Liver (tissue), 9 donors: Measurements from ENCODE around the gene SPC24. TPM values are rescaled to one million over a fixed set of nuclear protein-coding genes. Genes with fewer than 3 reads are reported as not detected.
A peak's percentile ranks its signal among the peaks of the same experiment; 100 is the strongest.
"Not testable (repeated sequence)": the region's sequence is repeated elsewhere in the genome, so short reads cannot be mapped to it uniquely, and the experiment has no call there.

ENCODE experiments used
- DNase-seq: peaks from one replicate; pipeline ENCODE4 v3.0.0-alpha.2; 2017; ENCODE audit warnings: low spot score
- H3K27ac ChIP-seq, 2 donors: one replicate each; pipeline ENCODE4 v1.7.0; 2013; ENCODE audit warnings: inconsistent platforms in 2 of 2, low read length in 2 of 2, control low read depth in 1 of 2, low read depth in 1 of 2, mild to moderate bottlenecking in 1 of 2
- H3K27me3 ChIP-seq, 4 donors: one replicate each; pipeline versions ENCODE4 v1.6.1 to v1.7.0; 2013; ENCODE audit warnings: low read length in 3 of 4, inconsistent platforms in 1 of 4, mild to moderate bottlenecking in 1 of 4, moderate library complexity in 1 of 4; ENCODE audit not compliant: control insufficient read depth in 4 of 4, insufficient read depth in 4 of 4
- H3K36me3 ChIP-seq, 4 donors: one replicate each; pipeline versions ENCODE4 v1.6.1 to v1.7.0; 2013; ENCODE audit warnings: low read length in 3 of 4, mild to moderate bottlenecking in 3 of 4, low read depth in 1 of 4, moderate library complexity in 1 of 4; ENCODE audit not compliant: control insufficient read depth in 4 of 4, insufficient read depth in 3 of 4
- H3K4me1 ChIP-seq, 4 donors: one replicate each; pipeline versions ENCODE4 v1.6.1 to v1.7.0; 2013; ENCODE audit warnings: low read length in 3 of 4, mild to moderate bottlenecking in 3 of 4, moderate library complexity in 1 of 4; ENCODE audit not compliant: control insufficient read depth in 4 of 4, insufficient read depth in 4 of 4
- H3K4me3 ChIP-seq, 3 donors: one replicate each; pipeline versions ENCODE4 v1.6.1 to v1.7.0; 2013; ENCODE audit warnings: low read length in 3 of 3, control low read depth in 1 of 3, low read depth in 1 of 3, mild to moderate bottlenecking in 1 of 3
- H3K9ac ChIP-seq, 2 donors: one replicate each; pipeline ENCODE4 v1.7.0; 2013; ENCODE audit warnings: low read length in 2 of 2, mild to moderate bottlenecking in 2 of 2, moderate library complexity in 2 of 2, control low read depth in 1 of 2, low read depth in 1 of 2
- H3K9me3 ChIP-seq, 4 donors: one replicate each; pipeline versions ENCODE4 v1.6.1 to v1.7.0; 2013; ENCODE audit warnings: low read length in 3 of 4; ENCODE audit not compliant: control insufficient read depth in 4 of 4
- CTCF ChIP-seq: fragments of 150-350 bp; IDR thresholded peaks from 2 replicates; pipeline ENCODE4 v1.5.1; 2017; ENCODE audit warnings: improper control_type of control experiment, low read depth, low read length; ENCODE audit not compliant: missing input control
- EGR1 ChIP-seq, 2 donors: IDR thresholded peaks; 2 replicates each; pipeline ENCODE4 v1.6.1; 2016 to 2018; ENCODE audit warnings: antibody characterized with exemption in 2 of 2, low read depth in 2 of 2
- FOXA1 ChIP-seq: IDR thresholded peaks from 2 replicates; pipeline ENCODE4 v1.6.1; 2016; ENCODE audit warnings: antibody characterized with exemption
- FOXA2 ChIP-seq: IDR thresholded peaks from 2 replicates; pipeline ENCODE4 v1.6.1; 2016; ENCODE audit warnings: antibody characterized with exemption
- GABPA ChIP-seq, 2 donors: IDR thresholded peaks in 1 of 2; conservative IDR thresholded peaks in 1 of 2; 2 replicates each; pipeline ENCODE4 v1.6.1; 2016; ENCODE audit warnings: antibody characterized with exemption in 2 of 2, mild to moderate bottlenecking in 1 of 2, moderate library complexity in 1 of 2
- HNF4G ChIP-seq: IDR thresholded peaks from 2 replicates; pipeline ENCODE4 v1.6.1; 2016; ENCODE audit warnings: antibody characterized with exemption
- JUND ChIP-seq, 2 donors: IDR thresholded peaks; 2 replicates each; pipeline ENCODE4 v1.6.1; 2016; ENCODE audit warnings: antibody characterized with exemption in 2 of 2
- MAX ChIP-seq: IDR thresholded peaks from 2 replicates; pipeline ENCODE4 v1.6.1; 2016; ENCODE audit warnings: antibody characterized with exemption
- NR2F2 ChIP-seq: IDR thresholded peaks from 2 replicates; pipeline ENCODE4 v1.6.1; 2016; ENCODE audit warnings: antibody characterized with exemption
- RAD21 ChIP-seq, 2 donors: IDR thresholded peaks; 2 replicates each; pipeline ENCODE4 v1.6.1; 2016; ENCODE audit warnings: antibody characterized with exemption in 2 of 2, mild to moderate bottlenecking in 2 of 2
- YY1 ChIP-seq: IDR thresholded peaks from 2 replicates; pipeline ENCODE4 v1.6.1; 2016; ENCODE audit warnings: antibody characterized with exemption, mild to moderate bottlenecking
- ZBTB33 ChIP-seq: IDR thresholded peaks from 2 replicates; pipeline ENCODE4 v1.6.1; 2016; ENCODE audit warnings: antibody characterized with exemption
- WGBS: extraction: QIAGEN DNeasy Blood & Tissue Kit; methylation state at CpG from one replicate; pipeline ENCODE4 v1.1.7; 2013; 5-methylcytosine and 5-hydroxymethylcytosine counted together
- polyA plus RNA-seq, 2 donors: library from polyadenylated mRNA; stranded (reverse) in 1 of 2; unstranded in 1 of 2; fragments of 200-250 nt in 1 of 2; fragments of >200 nt in 1 of 2; fragmentation: Nextera tagmentation in 1 of 2; extraction: Ambion mirVana in 1 of 2; gene quantifications; one replicate each; pipeline versions ENCODE4 v1.2.1 to v1.2.3, GENCODE V29; 2013 to 2015
- total RNA-seq, 2 donors: library from RNA; depleted of rRNA; stranded (reverse); fragments of >200 nt; gene quantifications; one replicate each; pipeline ENCODE4 v1.2.3, GENCODE V29; 2014
- donor health status: healthy.
- donor health status: healthy.
- donor health status: healthy.
- donor health status: healthy.
- donor health status: healthy.

The SPC24 gene
- total and polyA plus RNA-seq, 4 donors: 0.42 to 72.5 (median 1.3) TPM

- TF ChIP-seq GABPA (IDR thresholded peaks at IDR 0.05 in 1 of 2, conservative IDR thresholded peaks at IDR 0.05 in 1 of 2) (peak in 1 of 2 donors; percentile 45), EGR1 (IDR thresholded peaks at IDR 0.05; ENCODE audit: low read depth in 2 of 2) (no peak), HNF4G (peak; percentile 77), FOXA2 (no peak), MAX (no peak), FOXA1 (peak; percentile 21)
Observed at GRCh38 chr19:11130824-11131455, 24.6 kb downstream of the SPC24 start (continued).

- Histone ChIP-seq H3K9ac (no peak overlapping the region), H3K4me1 (peaks cover 0 to 37% (median 20%) of the 10 kb centered on the region in 4 donors), H3K9me3 (no peaks in the 10 kb centered on the region), H3K4me3 (no peak overlapping the region), H3K27me3 (no peaks in the 10 kb centered on the region), H3K27ac (no peak overlapping the region), H3K36me3 (peaks cover 28 to 78% (median 67%) of the 10 kb centered on the region in 4 donors)
- DNase-seq: no peak
- WGBS: 89% methylated on average over 15 of the region's 15 CpGs
- TF ChIP-seq JUND (IDR thresholded peaks at IDR 0.05): no peak
Observed at GRCh38 chr19:11127905-11128304, 27.7 kb downstream of the SPC24 start.

GRCh38 chr19:11125994-11126685 is 29.4 kb downstream of the SPC24 start:
- no peaks in the 10 kb centered on the region for H3K9me3 ChIP-seq
- no peak overlapping the region for H3K9ac ChIP-seq
- H3K4me3 ChIP-seq: no peak overlapping the region
- H3K4me1 ChIP-seq: peaks cover 0 to 37% (median 20%) of the 10 kb centered on the region in 4 donors
- no peak for TF ChIP-seq ZBTB33
- TF ChIP-seq HNF4G: no peak
- TF ChIP-seq RAD21 (IDR thresholded peaks at IDR 0.05): peak; percentile 75 to 85
- peak; percentile 63 for TF ChIP-seq CTCF
- peak; percentile 49 for TF ChIP-seq NR2F2
- TF ChIP-seq FOXA2: no peak
- TF ChIP-seq MAX: no peak
- TF ChIP-seq YY1: peak; percentile 24
- TF ChIP-seq EGR1 (IDR thresholded peaks at IDR 0.05; ENCODE audit: low read depth in 2 of 2): no peak
- peak overlapping the region in 1 of 2 donors; percentile 20 for H3K27ac ChIP-seq
- H3K27me3 ChIP-seq: no peaks in the 10 kb centered on the region
- DNase-seq: peak; percentile 84
- WGBS: 65% methylated on average over 11 of the region's 11 CpGs
- H3K36me3 ChIP-seq: peaks cover 24 to 68% (median 61%) of the 10 kb centered on the region in 4 donors

- peaks cover 0 to 27% (median 14%) of the 10 kb centered on the region in 4 donors for H3K4me1 ChIP-seq
- H3K4me3 ChIP-seq, H3K9ac ChIP-seq, DNase-seq, H3K9me3 ChIP-seq, H3K27ac ChIP-seq, H3K27me3 ChIP-seq: not testable (repeated sequence)
- peaks cover 29 to 73% (median 66%) of the 10 kb centered on the region in 4 donors for H3K36me3 ChIP-seq
- 96% methylated on average over 4 of the region's 4 CpGs for WGBS
Observed at GRCh38 chr19:11124157-11124556, 31.4 kb downstream of the SPC24 start.
